Measurements from ENCODE around the gene ACSS3. TPM values are rescaled to one million over a fixed set of nuclear protein-coding genes. Genes with fewer than 3 reads are reported as not detected.

Gene ACSS3
- polyA plus RNA-seq, 1 experiment, result 6.2 TPM

DNA sequence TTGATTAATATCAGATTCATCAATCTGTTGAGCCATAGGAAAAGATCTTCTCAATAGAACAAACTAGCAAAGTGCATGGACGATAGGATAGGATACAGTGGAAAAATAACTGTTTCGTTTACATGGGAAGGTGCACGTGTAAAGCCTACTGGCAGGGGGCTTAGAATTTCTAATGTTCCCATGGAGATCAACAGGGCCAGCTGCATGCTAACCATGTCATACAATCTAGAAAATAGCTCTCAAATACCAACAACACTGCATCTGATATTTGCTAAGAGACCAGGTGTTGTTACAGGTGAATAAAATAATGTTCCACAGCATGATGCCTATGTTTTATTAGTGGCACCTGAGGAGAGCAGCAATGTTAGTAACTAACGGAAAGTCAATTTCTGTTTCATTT lies 72.5 kb downstream of the ACSS3 start:
- TF ChIP-seq, protein P1, sequence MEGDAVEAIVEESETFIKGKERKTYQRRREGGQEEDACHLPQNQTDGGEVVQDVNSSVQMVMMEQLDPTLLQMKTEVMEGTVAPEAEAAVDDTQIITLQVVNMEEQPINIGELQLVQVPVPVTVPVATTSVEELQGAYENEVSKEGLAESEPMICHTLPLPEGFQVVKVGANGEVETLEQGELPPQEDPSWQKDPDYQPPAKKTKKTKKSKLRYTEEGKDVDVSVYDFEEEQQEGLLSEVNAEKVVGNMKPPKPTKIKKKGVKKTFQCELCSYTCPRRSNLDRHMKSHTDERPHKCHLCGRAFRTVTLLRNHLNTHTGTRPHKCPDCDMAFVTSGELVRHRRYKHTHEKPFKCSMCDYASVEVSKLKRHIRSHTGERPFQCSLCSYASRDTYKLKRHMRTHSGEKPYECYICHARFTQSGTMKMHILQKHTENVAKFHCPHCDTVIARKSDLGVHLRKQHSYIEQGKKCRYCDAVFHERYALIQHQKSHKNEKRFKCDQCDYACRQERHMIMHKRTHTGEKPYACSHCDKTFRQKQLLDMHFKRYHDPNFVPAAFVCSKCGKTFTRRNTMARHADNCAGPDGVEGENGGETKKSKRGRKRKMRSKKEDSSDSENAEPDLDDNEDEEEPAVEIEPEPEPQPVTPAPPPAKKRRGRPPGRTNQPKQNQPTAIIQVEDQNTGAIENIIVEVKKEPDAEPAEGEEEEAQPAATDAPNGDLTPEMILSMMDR (IDR thresholded peaks at IDR 0.05; ENCODE audit: insufficient read depth, low read depth, low read length), result no peak
- CTCF ChIA-PET, result no interaction called here
- no peaks in the 10 kb centered on the region for H3K36me3 ChIP-seq (ENCODE audit: control insufficient read depth, insufficient read depth, low read length)
- no peaks in the 10 kb centered on the region for H3K27me3 ChIP-seq (ENCODE audit: control insufficient read depth, insufficient read depth, low read length)
- H3K4me3 ChIP-seq (ENCODE audit: low read depth, low read length), result no peak overlapping the region
- no peak for DNase-seq (ENCODE audit: low read depth)
- POLR2A ChIA-PET, result no interaction called here

DNA sequence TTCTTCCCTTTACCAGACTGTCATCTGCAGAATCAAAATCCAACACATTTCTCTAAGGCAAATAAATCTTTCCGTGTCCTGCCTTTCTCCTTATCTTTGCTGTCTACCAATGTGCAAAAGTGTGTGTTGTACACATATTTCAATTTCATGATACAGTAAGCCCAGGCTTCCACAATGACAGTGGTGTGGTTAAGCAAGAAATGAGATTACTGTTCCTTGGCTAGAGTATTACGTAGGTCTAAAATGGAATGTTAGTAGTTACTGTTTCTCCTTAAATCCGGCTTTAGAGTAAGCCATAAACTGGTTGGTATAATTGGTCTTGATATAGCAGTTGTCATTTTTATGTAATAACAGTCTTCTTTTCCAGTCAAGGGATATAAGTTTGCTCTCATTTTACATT lies 82.0 kb downstream of the ACSS3 start:
- H3K36me3 ChIP-seq (ENCODE audit: control insufficient read depth, insufficient read depth, low read length), result no peaks in the 10 kb centered on the region
- H3K4me3 ChIP-seq (ENCODE audit: low read depth, low read length), result no peak overlapping the region
- H3K27me3 ChIP-seq (ENCODE audit: control insufficient read depth, insufficient read depth, low read length), result no peaks in the 10 kb centered on the region
- ChIA-PET CTCF (no interaction called here), POLR2A (no interaction called here)
- TF ChIP-seq, protein P1 (IDR thresholded peaks at IDR 0.05; ENCODE audit: insufficient read depth, low read depth, low read length), result no peak
- DNase-seq (ENCODE audit: low read depth), result no peak

DNA sequence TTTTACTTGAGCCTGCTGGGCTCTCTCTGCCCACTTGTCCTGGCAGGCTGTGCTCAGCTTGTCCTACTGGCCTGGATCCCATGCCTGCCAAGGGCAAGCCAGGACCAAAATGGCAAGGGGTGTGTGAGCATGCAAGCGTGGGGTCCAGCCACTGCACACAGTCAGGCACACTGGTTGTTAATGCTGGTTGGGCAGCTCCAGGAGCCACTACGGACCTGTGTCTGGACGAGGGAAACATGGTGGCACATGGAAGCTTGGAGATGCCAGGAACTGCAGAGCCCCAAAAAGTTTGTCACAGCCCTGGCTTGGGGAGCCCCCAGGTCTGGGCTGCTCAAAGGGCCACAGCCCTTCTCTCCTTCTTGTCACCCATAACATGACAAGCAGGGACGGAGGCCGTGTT lies 83.8 kb downstream of the ACSS3 start:
- Histone ChIP-seq H3K4me3 (ENCODE audit: low read depth, low read length) (no peak overlapping the region), H3K27me3 (ENCODE audit: control insufficient read depth, insufficient read depth, low read length) (no peaks in the 10 kb centered on the region), H3K36me3 (ENCODE audit: control insufficient read depth, insufficient read depth, low read length) (no peaks in the 10 kb centered on the region)
- ChIA-PET CTCF (no interaction called here), POLR2A (no interaction called here)
- TF ChIP-seq, protein P1 (IDR thresholded peaks at IDR 0.05; ENCODE audit: insufficient read depth, low read depth, low read length), result no peak
- DNase-seq (ENCODE audit: low read depth), result no peak

DNA sequence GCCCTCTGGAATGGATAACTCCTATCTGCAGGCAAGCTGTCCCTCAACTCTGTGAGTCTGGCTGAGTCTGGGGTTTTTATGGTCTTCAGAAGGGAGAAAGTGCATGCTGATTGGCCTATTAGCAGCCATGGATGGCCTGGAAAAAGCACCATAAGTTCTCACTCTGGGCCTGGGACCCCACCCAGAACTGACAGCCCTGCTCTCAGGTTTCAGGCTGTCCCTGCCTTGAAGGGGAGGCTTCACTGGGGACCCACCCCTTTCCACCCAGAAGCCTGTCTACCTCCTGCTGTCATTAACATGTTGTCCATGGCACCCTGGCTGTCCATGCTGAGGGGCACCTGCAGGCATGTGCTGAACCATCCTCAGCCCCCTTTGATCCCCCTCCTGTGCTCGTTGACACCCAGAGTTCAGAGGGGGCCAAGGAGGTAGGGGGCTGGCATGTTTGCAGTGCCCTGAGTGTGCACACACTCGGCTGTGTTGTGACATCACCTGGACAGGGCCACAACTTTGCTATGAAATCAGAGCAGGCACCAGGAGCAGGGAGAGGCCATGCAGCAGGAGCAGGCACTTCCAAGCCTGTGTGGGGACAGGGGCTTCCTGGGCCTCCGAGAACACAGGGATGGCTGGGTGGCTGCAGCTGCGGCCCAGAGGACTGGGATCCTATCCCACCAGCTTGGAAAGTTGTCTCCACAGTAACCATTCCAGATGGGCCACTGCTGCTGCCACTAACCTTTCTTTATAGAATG lies 84.7 kb downstream of the ACSS3 start:
- Histone ChIP-seq H3K4me3 (ENCODE audit: low read depth, low read length) (no peak overlapping the region), H3K27me3 (ENCODE audit: control insufficient read depth, insufficient read depth, low read length) (no peaks in the 10 kb centered on the region), H3K36me3 (ENCODE audit: control insufficient read depth, insufficient read depth, low read length) (no peaks in the 10 kb centered on the region)
- CTCF ChIA-PET, result interaction anchor here (0.6 kb wide), 1 partner anchor 1669 kb away, joined by 4 read pairs; no protein-coding TSS in a partner anchor
- POLR2A ChIA-PET, result no interaction called here
- TF ChIP-seq, protein P1 (IDR thresholded peaks at IDR 0.05; ENCODE audit: insufficient read depth, low read depth, low read length), result no peak
- DNase-seq (ENCODE audit: low read depth), result no peak

DNA sequence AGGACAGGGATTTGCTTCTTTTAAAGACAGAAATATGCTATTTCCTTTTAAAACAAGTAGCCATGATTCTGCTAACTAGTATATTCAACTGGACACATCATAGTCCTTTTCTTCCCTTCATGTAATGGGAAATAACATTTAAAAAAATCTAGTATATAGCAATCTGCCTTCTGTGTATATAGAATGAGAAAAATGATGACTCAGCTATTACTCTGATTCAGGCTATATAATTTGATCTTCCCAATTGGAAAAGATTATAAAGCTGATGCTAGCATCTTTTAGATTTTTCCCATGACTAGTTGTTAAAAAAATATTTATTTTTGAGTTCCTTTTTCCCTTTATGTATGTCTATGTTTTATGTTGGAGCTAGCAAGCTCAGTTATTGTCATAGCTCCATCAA lies 86.9 kb downstream of the ACSS3 start:
- CTCF ChIA-PET, result no interaction called here
- H3K36me3 ChIP-seq (ENCODE audit: control insufficient read depth, insufficient read depth, low read length), result no peaks in the 10 kb centered on the region
- no peaks in the 10 kb centered on the region for H3K27me3 ChIP-seq (ENCODE audit: control insufficient read depth, insufficient read depth, low read length)
- DNase-seq (ENCODE audit: low read depth), result no peak
- no peak overlapping the region for H3K4me3 ChIP-seq (ENCODE audit: low read depth, low read length)
- TF ChIP-seq, protein P1 (IDR thresholded peaks at IDR 0.05; ENCODE audit: insufficient read depth, low read depth, low read length), result no peak
- POLR2A ChIA-PET, result no interaction called here

Data from BJ (cell line).